ENCODE results near the gene HEPN1. TPM values are rescaled to one million over a fixed set of nuclear protein-coding genes. Genes with fewer than 3 reads are reported as not detected.
A peak's percentile ranks its signal among the peaks of the same experiment; 100 is the strongest.

The HEPN1 gene
- total and polyA plus RNA-seq, 9 of the 15 experiments (the other 6 are each of a cell fraction or from before 2014, with no cell fraction given): not detected

- TF ChIP-seq, protein P1, sequence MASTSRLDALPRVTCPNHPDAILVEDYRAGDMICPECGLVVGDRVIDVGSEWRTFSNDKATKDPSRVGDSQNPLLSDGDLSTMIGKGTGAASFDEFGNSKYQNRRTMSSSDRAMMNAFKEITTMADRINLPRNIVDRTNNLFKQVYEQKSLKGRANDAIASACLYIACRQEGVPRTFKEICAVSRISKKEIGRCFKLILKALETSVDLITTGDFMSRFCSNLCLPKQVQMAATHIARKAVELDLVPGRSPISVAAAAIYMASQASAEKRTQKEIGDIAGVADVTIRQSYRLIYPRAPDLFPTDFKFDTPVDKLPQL (IDR thresholded peaks at IDR 0.05; ENCODE audit: extremely low read depth, insufficient read length): no peak
- TF ChIP-seq ZNF3 (CRISPR knock-in tag; IDR thresholded peaks at IDR 0.05): no peak
- TF ChIP-seq ZNF395 (CRISPR knock-in tag; IDR thresholded peaks at IDR 0.05): no peak
- TF ChIP-seq PHTF2 (CRISPR knock-in tag; IDR thresholded peaks at IDR 0.05): no peak
- TF ChIP-seq GTF2F1 (IDR thresholded peaks at IDR 0.05; ENCODE audit: low read depth, low read length): no peak
- no peak for TF ChIP-seq CBX2 (IDR thresholded peaks at IDR 0.05; ENCODE audit: insufficient read depth, low read length, poor library complexity, severe bottlenecking)
- peak; percentile 47 to 53; a peak in 3 of 4 replicates for TF ChIP-seq RAD21 (CRISPR knock-in tag; conservative IDR thresholded peaks at IDR 0.05 in 1 of 2, IDR thresholded peaks at IDR 0.05 in 1 of 2)
- TF ChIP-seq, protein P2, sequence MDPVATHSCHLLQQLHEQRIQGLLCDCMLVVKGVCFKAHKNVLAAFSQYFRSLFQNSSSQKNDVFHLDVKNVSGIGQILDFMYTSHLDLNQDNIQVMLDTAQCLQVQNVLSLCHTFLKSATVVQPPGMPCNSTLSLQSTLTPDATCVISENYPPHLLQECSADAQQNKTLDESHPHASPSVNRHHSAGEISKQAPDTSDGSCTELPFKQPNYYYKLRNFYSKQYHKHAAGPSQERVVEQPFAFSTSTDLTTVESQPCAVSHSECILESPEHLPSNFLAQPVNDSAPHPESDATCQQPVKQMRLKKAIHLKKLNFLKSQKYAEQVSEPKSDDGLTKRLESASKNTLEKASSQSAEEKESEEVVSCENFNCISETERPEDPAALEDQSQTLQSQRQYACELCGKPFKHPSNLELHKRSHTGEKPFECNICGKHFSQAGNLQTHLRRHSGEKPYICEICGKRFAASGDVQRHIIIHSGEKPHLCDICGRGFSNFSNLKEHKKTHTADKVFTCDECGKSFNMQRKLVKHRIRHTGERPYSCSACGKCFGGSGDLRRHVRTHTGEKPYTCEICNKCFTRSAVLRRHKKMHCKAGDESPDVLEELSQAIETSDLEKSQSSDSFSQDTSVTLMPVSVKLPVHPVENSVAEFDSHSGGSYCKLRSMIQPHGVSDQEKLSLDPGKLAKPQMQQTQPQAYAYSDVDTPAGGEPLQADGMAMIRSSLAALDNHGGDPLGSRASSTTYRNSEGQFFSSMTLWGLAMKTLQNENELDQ (CRISPR knock-in tag; IDR thresholded peaks at IDR 0.05; ENCODE audit: borderline replicate concordance): no peak
- TF ChIP-seq RBM15 (IDR thresholded peaks at IDR 0.05; ENCODE audit: insufficient read depth, low read length): no peak
Measured at GRCh38 chr11:124875943-124876817, 42.9 kb upstream of the HEPN1 start (continued).

Measured in K562 (cell line).